Effector memory CD4-positive, alpha-beta T cell (primary cell): ENCODE data around the gene PCDHGA12.

ENCODE experiments used
- DNase-seq, 3 donors: peaks; one replicate each; pipeline ENCODE4 v3.0.0-alpha.2; 2020
- H3K27ac ChIP-seq: 2 replicates; pipeline ENCODE4 v1.7.0; 2013; ENCODE audit warnings: mild to moderate bottlenecking, low read length, moderate library complexity; ENCODE audit not compliant: insufficient read depth, poor library complexity, severe bottlenecking
- H3K27me3 ChIP-seq: replicated peaks from 2 replicates; pipeline ENCODE4 v1.7.0; 2013; ENCODE audit warnings: mild to moderate bottlenecking, low read length; ENCODE audit not compliant: insufficient read depth, control insufficient read depth, poor library complexity, severe bottlenecking
- H3K36me3 ChIP-seq: 2 replicates; pipeline ENCODE4 v1.7.0; 2013; ENCODE audit warnings: mild to moderate bottlenecking, low read length, moderate library complexity; ENCODE audit not compliant: control insufficient read depth, insufficient read depth
- H3K4me1 ChIP-seq: 2 replicates; pipeline ENCODE4 v1.7.0; 2013; ENCODE audit warnings: low read length, mild to moderate bottlenecking; ENCODE audit not compliant: control insufficient read depth, insufficient read depth, poor library complexity, severe bottlenecking
- H3K4me3 ChIP-seq: 2 replicates; pipeline ENCODE4 v1.7.0; 2013; ENCODE audit warnings: low read length, low read depth, mild to moderate bottlenecking; ENCODE audit not compliant: insufficient read depth, poor library complexity, severe bottlenecking
- H3K9me3 ChIP-seq: 2 replicates; pipeline ENCODE4 v1.7.0; 2013; ENCODE audit warnings: mild to moderate bottlenecking, low read length, moderate library complexity; ENCODE audit not compliant: control insufficient read depth

The PCDHGA12 gene

GRCh38 chr5:141479776-141480175 lies 49.5 kb downstream of the PCDHGA12 start:
- H3K9me3 ChIP-seq: no peaks in the 10 kb centered on the region
- H3K4me3 ChIP-seq: no peak overlapping the region
- H3K4me1 ChIP-seq: peaks cover 11% of the 10 kb centered on the region
- H3K36me3 ChIP-seq: no peaks in the 10 kb centered on the region
- no peak for DNase-seq
- no peak overlapping the region for H3K27ac ChIP-seq
- H3K27me3 ChIP-seq: peaks cover 33% of the 10 kb centered on the region
